ENCODE data around the gene BEND6.

BEND6 gene

DNA sequence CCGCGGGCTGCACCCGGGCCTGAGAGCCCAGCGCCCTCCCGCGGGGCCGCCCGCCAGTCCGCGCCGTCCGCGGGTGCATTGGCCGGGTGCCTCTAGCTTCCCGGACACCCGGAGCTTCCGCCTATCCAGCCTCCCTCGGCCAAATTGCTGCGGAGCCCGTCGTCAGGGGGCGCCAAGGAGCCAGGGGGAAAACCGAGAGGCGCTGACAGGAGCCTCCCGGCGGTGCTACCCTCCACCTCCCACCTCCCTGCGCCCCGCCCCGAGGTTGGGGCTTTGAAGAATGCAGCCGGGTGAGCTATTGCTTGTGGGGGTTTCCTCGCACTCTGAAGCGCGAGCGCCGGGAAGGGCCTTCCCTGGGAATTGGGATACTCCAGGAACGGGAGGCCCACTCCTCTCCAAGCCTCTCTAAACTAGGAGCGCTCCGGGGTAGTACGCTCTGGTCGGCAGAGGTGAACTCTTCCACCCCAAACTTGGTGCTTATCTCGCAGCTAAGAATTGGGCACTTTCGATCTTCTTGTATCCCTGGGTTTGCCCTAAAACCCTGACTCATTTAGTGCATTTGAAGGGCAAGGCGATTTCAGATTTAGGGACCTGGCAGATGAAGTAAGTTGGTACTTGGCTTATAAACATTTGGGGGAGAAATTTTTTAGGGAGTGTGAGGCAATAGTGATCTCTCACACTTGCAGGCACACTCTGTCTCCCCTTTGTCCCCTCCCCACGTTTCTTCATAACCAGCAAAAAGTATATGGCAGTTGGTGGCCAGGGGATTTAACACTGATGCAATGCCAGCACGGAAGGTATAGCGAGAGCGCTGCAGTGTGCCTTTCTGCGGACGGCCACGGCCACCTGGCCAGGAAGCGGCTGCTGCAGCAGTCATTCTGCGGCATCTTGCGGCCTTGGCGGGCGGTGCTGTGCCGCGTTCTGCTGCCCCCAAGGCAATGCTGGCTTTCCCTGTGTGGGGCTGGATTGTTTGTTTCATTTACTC, 556 bp downstream of the BEND6 start:
- peak; percentile 56 for ATAC-seq
- Mint-ChIP-seq H3K27me3 (peaks cover 40% of the 10 kb centered on the region), H3K9me3 (no peaks in the 10 kb centered on the region)

DNA sequence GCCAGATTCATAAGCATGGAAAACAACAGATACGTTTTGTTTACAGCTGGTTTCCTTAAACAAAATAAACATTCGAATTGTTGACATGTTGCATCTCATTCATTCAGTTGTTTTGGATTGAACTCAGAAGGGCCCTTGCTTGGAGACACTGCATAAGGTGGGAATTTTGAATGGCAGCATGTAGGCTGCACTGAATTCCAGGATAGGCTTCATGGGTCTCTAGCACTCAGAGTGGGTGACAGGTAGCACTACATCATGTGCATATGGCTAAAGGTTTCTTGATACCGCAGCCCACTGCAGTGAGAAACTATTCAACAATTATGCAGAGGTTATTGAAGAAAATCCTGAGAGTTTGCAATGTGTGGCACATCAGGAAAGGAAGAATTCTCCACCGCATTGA, 1.6 kb downstream of the BEND6 start:
- peaks cover 20% of the 10 kb centered on the region for H3K4me1 Mint-ChIP-seq
- H3K36me3 Mint-ChIP-seq, result no peaks in the 10 kb centered on the region
- no peak for ATAC-seq
- no peaks in the 10 kb centered on the region for H3K9me3 Mint-ChIP-seq
- H3K27me3 Mint-ChIP-seq, result peaks cover 40% of the 10 kb centered on the region
- no peak overlapping the region for H3K27ac Mint-ChIP-seq
- no peak overlapping the region for H3K4me3 Mint-ChIP-seq

More for the DNA sequence above, 556 bp downstream of the BEND6 start:
- H3K4me3 Mint-ChIP-seq, result peak overlapping the region; percentile 70
- no peaks in the 10 kb centered on the region for H3K36me3 Mint-ChIP-seq
- H3K27ac Mint-ChIP-seq, result no peak overlapping the region
- peaks cover 20% of the 10 kb centered on the region for H3K4me1 Mint-ChIP-seq

DNA sequence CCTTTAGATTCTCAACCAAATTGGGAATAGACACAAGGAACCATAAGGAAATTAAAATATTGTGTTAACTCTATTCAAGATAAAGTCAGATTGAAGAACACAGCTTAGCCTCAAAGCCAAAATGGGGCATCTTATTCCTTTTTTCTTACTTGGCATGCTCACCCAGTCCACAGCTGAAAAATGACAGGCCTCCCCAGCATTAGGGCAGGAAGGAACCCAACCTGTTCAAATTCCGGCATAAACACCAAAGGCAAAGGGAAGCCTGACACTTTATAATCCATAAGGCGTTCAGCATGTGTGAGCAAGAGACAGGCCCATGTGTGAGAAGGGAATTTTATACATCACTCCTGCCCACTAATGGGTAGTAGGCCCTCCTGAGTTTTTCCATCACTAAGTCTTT, 2.9 kb downstream of the BEND6 start:
- Mint-ChIP-seq H3K4me3 (no peak overlapping the region), H3K27me3 (peaks cover 35% of the 10 kb centered on the region), H3K27ac (no peak overlapping the region), H3K9me3 (no peaks in the 10 kb centered on the region), H3K4me1 (peaks cover 20% of the 10 kb centered on the region), H3K36me3 (no peaks in the 10 kb centered on the region)
- no peak for ATAC-seq

DNA sequence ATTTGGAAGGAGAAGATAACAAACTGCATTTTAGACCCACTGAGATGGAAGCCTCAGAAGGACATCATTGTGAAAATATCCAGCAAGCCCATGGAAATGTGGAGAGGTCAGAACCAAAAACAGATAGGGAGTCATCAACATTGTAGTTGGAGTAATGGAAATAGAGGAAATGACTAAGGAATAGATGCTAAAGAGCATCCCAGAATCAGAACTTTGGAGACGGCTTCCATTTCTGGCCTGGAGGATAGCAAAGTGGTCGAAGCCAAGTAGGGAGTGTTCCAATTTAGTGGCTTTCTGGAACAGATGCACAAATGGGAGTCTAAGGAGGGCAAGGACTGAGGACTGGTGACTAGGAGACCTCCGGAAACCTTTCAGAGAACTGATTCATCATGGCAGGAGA, 3.6 kb downstream of the BEND6 start:
- H3K9me3 Mint-ChIP-seq, result no peaks in the 10 kb centered on the region
- no peak overlapping the region for H3K4me3 Mint-ChIP-seq
- no peak overlapping the region for H3K27ac Mint-ChIP-seq
- no peaks in the 10 kb centered on the region for H3K36me3 Mint-ChIP-seq
- peaks cover 18% of the 10 kb centered on the region for H3K4me1 Mint-ChIP-seq
- H3K27me3 Mint-ChIP-seq, result peaks cover 29% of the 10 kb centered on the region
- ATAC-seq, result no peak

DNA sequence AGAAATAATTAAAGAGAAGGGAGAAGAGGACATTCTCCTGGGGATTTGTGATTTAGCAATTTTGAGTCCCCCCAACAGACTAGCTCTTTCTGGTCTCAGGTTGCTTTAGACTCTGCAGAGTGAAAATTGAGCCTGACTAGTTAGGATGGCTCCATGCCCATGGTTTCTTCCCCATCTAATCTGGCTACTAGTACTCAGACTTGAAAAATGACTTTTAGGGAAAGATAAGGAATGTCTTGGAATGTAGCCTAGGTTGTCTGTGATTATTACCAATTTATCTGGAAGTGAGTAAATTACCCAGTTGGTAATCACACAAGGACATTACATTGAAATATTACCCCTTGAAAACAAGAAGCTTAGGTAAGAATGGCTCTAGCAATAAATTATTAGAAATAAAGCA, 4.2 kb downstream of the BEND6 start:
- Mint-ChIP-seq H3K27ac (no peak overlapping the region), H3K4me1 (peaks cover 12% of the 10 kb centered on the region), H3K4me3 (no peak overlapping the region), H3K27me3 (peaks cover 23% of the 10 kb centered on the region), H3K36me3 (no peaks in the 10 kb centered on the region), H3K9me3 (no peaks in the 10 kb centered on the region)
- no peak for ATAC-seq

DNA sequence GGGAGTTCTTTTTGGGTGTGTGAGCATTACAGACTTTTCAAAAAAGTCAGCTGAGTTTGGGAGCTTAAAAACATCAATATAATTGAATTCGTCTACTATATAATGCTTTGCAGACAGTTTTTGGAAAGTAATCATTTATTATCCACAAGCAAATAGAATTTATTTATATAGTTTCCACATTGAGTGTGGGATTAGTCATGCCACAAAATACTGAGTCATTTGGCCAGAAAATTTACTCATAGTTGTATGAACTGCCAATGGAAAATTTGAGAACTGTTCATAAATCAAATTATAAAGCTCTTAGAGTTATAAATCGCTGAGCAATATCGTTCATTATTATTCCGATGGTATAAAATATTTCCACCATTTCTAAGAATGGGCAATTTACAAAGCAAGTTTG, 5.0 kb downstream of the BEND6 start:
- H3K27me3 Mint-ChIP-seq, result peaks cover 18% of the 10 kb centered on the region

DNA sequence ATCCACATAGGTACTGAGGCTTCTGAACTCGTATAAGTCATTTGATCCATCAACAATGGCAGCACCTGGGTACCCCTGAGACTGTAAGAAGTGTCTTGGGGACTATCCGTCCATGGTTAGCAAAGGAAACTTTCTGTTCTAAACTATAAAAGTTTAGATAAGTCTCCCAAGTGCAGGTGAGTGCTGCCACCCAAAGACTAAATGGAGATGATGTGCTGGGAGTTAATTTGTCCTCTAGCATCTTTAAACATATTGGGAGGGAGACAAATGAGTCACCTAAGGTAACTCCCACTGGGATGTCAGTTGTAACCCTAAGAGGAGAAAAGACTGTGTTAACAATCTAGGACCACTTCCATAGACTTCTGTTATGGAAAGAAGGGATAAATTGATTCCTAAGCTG, 6.2 kb downstream of the BEND6 start:
- Mint-ChIP-seq H3K36me3 (no peaks in the 10 kb centered on the region), H3K27me3 (peaks cover 18% of the 10 kb centered on the region), H3K9me3 (no peaks in the 10 kb centered on the region), H3K27ac (no peak overlapping the region), H3K4me3 (no peak overlapping the region), H3K4me1 (no peaks in the 10 kb centered on the region)
- no peak for ATAC-seq

More for the DNA sequence above, 5.0 kb downstream of the BEND6 start:
- Mint-ChIP-seq H3K27ac (no peak overlapping the region), H3K9me3 (no peaks in the 10 kb centered on the region), H3K4me1 (peaks cover 7% of the 10 kb centered on the region), H3K4me3 (no peak overlapping the region), H3K36me3 (no peaks in the 10 kb centered on the region)
- ATAC-seq, result no peak

DNA sequence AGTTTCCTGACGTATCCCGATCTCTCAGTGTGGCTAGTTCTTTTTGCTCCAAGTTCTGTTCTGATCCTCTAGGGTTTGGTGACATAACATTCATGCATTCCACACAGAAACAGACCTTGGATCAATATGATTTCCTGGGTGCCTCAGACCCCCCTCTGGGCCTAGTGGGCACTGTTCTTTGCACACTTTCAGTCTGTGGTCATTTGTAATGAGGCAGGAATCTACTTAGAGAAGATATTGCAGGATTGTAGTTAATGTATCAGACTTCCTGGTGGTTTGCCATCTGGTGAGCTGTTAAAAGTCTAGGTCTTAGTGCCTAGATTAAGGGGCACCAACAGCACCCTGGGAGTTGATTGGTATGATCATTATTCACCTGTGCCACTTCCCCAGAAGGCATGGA, 7.5 kb downstream of the BEND6 start:
- Mint-ChIP-seq H3K4me3 (no peak overlapping the region), H3K36me3 (no peaks in the 10 kb centered on the region), H3K27me3 (peaks cover 17% of the 10 kb centered on the region), H3K9me3 (no peaks in the 10 kb centered on the region), H3K4me1 (no peaks in the 10 kb centered on the region), H3K27ac (no peak overlapping the region)
- no peak for ATAC-seq

DNA sequence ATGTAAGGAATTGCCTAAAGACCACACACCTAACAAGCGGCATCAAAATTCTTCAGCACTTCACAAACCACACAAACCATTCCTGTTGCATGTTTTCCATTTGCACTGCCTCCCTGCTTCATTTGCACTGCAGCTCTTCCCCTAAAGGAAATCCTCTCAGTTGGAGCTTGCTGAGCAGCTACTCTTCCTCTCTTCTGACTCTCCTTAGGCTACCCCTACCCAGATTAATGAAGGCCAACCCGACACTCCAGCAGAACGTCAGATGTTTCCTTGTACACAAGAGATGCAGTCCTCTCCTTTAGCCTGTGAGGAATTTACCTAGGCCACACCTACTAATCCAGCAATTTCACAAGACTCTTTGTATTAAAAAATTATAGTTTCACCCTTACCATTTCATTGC, 8.1 kb downstream of the BEND6 start:
- Mint-ChIP-seq H3K4me1 (no peaks in the 10 kb centered on the region), H3K27me3 (peaks cover 11% of the 10 kb centered on the region), H3K4me3 (no peak overlapping the region), H3K36me3 (no peaks in the 10 kb centered on the region), H3K9me3 (no peaks in the 10 kb centered on the region), H3K27ac (no peak overlapping the region)
- ATAC-seq, result no peak

DNA sequence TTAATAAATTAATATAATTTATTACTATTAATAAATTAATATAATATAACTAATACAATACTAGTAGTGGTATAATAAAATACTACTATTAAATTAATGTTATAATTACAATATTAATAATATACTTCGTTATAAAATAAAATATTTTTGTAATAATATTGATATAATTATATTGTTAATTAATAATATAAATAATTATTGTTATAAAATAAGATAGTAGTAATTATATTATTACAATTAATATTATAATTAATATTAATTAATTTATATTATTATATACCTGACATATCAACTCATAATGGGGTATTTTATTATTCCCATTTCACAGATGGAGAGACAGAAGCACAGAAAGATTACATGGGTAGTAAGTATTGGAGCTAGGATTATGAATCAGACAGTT, 8.9 kb downstream of the BEND6 start:
- ATAC-seq, result no peak
- no peaks in the 10 kb centered on the region for H3K4me1 Mint-ChIP-seq
- H3K36me3 Mint-ChIP-seq, result no peaks in the 10 kb centered on the region
- no peak overlapping the region for H3K27ac Mint-ChIP-seq
- H3K27me3 Mint-ChIP-seq, result peaks cover 3% of the 10 kb centered on the region
- no peaks in the 10 kb centered on the region for H3K9me3 Mint-ChIP-seq
- H3K4me3 Mint-ChIP-seq, result no peak overlapping the region

DNA sequence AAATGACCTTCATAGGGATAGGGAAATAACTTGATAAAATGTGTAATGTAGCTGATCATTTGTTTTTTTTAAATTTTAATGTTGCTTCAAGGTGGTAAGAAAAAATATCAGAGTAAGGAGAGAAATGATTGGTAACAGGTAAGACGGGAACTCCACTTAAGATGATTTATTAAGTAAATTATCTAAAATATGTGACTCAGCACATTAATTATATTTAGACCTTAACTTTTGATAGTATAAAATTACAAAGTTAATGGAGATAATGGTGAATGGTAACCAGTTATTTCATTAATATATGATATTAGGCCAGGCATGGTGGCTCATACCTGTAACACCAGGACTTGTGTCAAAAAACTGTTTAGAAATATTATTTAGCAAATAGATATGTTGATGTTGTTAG, 10.2 kb downstream of the BEND6 start:
- H3K27me3 Mint-ChIP-seq, result no peaks in the 10 kb centered on the region
- no peak overlapping the region for H3K4me3 Mint-ChIP-seq
- no peak overlapping the region for H3K27ac Mint-ChIP-seq
- no peaks in the 10 kb centered on the region for H3K4me1 Mint-ChIP-seq
- no peak for ATAC-seq
- H3K9me3 Mint-ChIP-seq, result no peaks in the 10 kb centered on the region
- no peaks in the 10 kb centered on the region for H3K36me3 Mint-ChIP-seq

DNA sequence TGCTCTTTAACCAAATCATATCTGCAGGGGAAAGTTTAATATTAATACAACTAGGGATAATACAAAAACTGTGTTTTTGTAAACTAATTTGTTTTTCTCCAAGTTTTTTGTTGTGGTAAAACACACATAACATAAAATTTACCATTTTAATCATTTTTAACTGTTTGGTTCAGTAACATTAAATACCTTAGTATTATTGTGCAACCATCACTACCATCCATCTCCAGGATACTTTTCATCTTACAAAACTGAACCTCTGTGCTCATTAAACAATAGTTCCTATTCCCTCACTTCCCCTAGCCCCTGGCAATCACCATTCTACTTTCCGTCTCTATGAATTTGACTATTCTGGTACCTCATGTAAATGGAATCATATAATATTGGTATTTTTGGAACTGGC, 15.9 kb downstream of the BEND6 start:
- no peaks in the 10 kb centered on the region for H3K4me1 Mint-ChIP-seq
- H3K27me3 Mint-ChIP-seq, result peaks cover 9% of the 10 kb centered on the region
- H3K9me3 Mint-ChIP-seq, result no peaks in the 10 kb centered on the region
- H3K27ac Mint-ChIP-seq, result no peak overlapping the region
- H3K4me3 Mint-ChIP-seq, result no peak overlapping the region
- H3K36me3 Mint-ChIP-seq, result no peaks in the 10 kb centered on the region
- ATAC-seq, result no peak

DNA sequence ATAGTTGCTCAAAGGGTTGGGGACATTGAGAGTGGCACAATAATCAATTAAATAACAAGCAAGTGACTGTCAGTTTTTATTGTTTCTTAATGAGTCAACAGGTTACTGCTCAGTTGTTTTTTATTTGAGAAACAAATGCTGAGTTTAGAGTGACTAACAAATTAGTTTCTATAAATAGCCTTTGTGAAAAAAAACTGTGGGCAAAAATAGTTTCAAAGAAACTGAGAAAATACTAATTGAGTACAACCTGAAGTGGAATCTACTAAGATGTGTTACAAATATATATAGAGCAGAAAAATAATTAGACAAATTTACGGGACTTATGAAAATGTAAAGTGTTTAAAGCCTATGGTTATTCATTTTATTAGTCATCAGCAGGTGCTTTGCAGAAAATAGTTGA, 22.3 kb downstream of the BEND6 start:
- no peak for ATAC-seq
- Mint-ChIP-seq H3K4me1 (no peaks in the 10 kb centered on the region), H3K27me3 (no peaks in the 10 kb centered on the region), H3K36me3 (peaks cover 5% of the 10 kb centered on the region), H3K9me3 (peaks cover 4% of the 10 kb centered on the region), H3K27ac (no peak overlapping the region), H3K4me3 (no peak overlapping the region)

DNA sequence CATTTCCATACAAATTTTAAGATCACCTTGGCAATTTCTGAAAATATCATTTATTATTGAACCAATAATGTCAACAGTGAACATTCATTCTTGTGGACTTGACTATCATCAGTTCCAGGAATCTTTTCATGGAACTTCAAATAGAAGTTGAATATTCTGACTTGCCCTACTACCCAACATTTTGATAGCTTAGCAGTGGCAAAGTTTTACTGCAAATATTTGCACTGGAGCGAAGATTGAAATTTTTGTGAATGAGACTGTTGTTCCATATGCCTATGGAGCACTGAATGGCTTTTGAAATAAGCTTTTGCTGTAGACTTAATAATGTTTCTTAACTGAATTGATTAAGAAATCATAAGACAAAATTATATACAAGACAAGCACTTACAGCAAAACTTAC, 23.6 kb downstream of the BEND6 start:
- H3K27me3 Mint-ChIP-seq, result no peaks in the 10 kb centered on the region
- peaks cover 5% of the 10 kb centered on the region for H3K36me3 Mint-ChIP-seq
- no peak for ATAC-seq
- H3K4me1 Mint-ChIP-seq, result no peaks in the 10 kb centered on the region
- H3K4me3 Mint-ChIP-seq, result no peak overlapping the region
- H3K27ac Mint-ChIP-seq, result no peak overlapping the region
- H3K9me3 Mint-ChIP-seq, result peaks cover 4% of the 10 kb centered on the region

DNA sequence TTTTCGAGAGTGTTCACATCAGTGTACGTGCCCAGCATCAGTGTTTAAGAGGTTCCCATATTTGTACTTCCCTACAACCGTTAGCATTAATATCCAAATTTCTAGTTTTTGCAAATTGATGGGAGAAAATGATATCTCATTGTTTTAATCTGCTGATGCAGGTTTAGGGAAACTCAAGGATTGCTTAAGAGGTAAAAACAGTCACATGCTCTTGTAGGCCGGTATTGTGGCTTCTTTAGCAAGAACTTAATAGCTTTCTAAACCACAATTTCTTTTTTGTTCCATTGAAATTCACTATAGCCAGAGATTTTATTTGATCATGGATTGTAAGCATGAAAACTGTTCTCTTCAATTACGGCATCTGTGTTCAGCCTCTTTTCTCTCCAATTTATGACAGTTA, 29.5 kb downstream of the BEND6 start:
- ATAC-seq, result no peak
- Mint-ChIP-seq H3K4me1 (no peaks in the 10 kb centered on the region), H3K27me3 (peaks cover 18% of the 10 kb centered on the region), H3K4me3 (no peak overlapping the region), H3K27ac (no peak overlapping the region), H3K9me3 (no peaks in the 10 kb centered on the region), H3K36me3 (no peaks in the 10 kb centered on the region)

DNA sequence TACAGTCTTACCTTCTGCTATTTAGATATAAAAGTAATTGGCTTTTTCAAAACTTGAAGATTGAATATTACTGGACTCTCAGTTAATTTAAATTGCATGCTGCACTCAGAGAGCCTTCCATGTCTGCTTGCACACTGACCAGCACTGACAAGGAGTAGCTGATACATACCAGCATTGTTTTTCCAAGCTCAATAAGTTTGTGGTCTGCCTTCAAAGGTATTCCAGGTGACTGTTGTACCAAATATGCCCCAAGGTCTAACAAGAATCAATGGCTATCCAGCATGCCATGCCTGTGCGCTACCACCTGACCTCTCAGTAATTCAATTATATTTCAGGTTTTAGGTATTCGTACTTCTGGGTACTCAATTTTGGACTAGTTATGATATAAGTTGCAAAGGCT, 30.0 kb downstream of the BEND6 start:
- Mint-ChIP-seq H3K4me3 (no peak overlapping the region), H3K27ac (no peak overlapping the region), H3K9me3 (no peaks in the 10 kb centered on the region), H3K36me3 (no peaks in the 10 kb centered on the region), H3K27me3 (peaks cover 23% of the 10 kb centered on the region), H3K4me1 (no peaks in the 10 kb centered on the region)
- no peak for ATAC-seq

All from stimulated activated memory B cell treated with anti-CD40 and anti-IgM and Interleukin-4, amounts not matched to agents 10 μg/mL and 1 μg/mL and 100 μg/mL, for 72 hours (primary cell).